Measurements from ENCODE around the gene MID1IP1. TPM values are rescaled to one million over a fixed set of nuclear protein-coding genes. Genes with fewer than 3 reads are reported as not detected.

The MID1IP1 gene, protein sequence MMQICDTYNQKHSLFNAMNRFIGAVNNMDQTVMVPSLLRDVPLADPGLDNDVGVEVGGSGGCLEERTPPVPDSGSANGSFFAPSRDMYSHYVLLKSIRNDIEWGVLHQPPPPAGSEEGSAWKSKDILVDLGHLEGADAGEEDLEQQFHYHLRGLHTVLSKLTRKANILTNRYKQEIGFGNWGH
- 33.6 and 54.9 TPM in 2 replicates for total RNA-seq (ENCODE audit: low replicate concordance)

DNA sequence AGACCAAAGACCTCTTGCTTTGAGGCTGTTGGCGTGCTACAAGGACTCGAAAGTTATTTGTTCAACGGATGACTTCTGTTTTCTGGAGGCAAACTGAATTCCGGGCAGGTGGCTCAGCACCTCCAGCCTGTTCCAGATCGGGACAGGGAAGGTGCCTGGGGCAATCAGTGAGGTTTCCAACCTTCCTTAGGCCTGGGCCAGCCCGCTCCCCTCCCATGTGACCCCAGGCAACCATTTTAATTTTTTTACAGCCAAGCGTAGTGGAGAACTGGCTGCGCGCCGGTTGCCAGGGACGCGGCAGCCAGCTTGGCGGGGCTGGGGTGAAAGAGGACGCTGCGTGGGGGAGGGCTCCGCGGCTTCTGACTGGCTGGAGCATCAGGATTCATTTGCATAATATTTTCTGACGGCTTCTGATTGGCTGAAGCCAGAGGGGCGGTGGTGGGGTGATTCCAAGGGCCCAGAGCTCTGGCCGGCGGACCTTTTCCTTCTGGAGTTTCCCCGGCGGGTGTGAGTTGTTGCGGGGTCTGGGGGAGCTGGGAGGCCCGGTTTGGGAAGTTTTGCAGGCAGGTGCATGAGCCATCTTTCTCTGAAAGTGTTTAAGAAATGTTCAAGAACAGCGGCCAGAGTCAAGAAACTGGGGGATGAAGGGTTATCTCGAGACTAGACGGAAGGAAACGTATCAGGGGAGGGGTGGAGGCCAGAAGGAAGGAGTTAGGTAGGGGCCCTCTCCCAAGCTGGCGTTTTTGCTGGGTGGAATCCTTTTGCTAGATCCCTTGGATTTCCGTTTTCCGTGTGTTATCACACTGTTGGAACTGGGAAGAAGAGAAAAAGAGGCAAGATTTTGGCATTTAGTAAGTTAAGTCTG lies at the start of gene MID1IP1:
Gene MID1IP1 (plus strand): TSS at position 479 of the 865 bp plus-strand sequence. CDS start 3,488 bp downstream, outside the sequence.
- DNase-seq (ENCODE audit: low read depth): peak; percentile 91
- TF ChIP-seq, protein P1, sequence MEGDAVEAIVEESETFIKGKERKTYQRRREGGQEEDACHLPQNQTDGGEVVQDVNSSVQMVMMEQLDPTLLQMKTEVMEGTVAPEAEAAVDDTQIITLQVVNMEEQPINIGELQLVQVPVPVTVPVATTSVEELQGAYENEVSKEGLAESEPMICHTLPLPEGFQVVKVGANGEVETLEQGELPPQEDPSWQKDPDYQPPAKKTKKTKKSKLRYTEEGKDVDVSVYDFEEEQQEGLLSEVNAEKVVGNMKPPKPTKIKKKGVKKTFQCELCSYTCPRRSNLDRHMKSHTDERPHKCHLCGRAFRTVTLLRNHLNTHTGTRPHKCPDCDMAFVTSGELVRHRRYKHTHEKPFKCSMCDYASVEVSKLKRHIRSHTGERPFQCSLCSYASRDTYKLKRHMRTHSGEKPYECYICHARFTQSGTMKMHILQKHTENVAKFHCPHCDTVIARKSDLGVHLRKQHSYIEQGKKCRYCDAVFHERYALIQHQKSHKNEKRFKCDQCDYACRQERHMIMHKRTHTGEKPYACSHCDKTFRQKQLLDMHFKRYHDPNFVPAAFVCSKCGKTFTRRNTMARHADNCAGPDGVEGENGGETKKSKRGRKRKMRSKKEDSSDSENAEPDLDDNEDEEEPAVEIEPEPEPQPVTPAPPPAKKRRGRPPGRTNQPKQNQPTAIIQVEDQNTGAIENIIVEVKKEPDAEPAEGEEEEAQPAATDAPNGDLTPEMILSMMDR (IDR thresholded peaks at IDR 0.05; ENCODE audit: insufficient read depth, low read length): no peak
- H3K4me3 ChIP-seq (ENCODE audit: low read depth, low read length): peak within 1 kb of the TSS; percentile 70

DNA sequence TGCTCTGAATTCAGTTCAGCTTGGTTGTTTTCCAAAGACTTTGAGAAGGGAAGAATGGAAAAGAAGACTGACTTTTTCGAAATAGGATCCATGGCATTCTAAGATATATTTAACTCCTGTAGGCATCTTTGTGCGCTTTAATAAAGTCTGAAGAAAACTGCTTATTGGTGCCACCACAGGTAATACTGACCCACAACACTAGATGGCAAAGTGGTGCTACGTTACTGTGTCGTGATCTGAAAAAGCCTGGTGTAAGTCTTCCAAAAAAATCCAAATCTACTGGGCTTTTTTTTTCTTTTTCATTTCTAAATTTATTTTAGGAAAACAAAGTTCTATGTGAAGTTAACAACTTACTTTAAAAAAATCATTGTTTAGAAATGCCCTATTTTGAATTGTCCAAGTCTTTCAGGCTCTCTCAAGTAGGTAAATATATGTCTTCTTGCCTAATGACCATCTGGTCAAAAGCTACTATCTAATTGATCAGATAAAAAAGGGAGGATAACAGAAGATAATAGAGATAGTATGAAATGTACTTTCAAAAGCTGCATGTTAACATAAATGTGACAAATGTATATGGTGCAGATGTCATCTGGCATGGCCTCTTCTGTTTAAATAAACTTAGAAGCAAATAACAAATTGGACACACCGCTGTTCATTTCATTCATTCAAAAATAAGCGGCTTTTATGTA lies 47.0 kb upstream of the MID1IP1 start:
- H3K4me3 ChIP-seq (ENCODE audit: low read depth, low read length): no peak overlapping the region
- DNase-seq (ENCODE audit: low read depth): peak; percentile 75
- TF ChIP-seq, protein P1 (IDR thresholded peaks at IDR 0.05; ENCODE audit: insufficient read depth, low read length): peak; percentile 74

DNA sequence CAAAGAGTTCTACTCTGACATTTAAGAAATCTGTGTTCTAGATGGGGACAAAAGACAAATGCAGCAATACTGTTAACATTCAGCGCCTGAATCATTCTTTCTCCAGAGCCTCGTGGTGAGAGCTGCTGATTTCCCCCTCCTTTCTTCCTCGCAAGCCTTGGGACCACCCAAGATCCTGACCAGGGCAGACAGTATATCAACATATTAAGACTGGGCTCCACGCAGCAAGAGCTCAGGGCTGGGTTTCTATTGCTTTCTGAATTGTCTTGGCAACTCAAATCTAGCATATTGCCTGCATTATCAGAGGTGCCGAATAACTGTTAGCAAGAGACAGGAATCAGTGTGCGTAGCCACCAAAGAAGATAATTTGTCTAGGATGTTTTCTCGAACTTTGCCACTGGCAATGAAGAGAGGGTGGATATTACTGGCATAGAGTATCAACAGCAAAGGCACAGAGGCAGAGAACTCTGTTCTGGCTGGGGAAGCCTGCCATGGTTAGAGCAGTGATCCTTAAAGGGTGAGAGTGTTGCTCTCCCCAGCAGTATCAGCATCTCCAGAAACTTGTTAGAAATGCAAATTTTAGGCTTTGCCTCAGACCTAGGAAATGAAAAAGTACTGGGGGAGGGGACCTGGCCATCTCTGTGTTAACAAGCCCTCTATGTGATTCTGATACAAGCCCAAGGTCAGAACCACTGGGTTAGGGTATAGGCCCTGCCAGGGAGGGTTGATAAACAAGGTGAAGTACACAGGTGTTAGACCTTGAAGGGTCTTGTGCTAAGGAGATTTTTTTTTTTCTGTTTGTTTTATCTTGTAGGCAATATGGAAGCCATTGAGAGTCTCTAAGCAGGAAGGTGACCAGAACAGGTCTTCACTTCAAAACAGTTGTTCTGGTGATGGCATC lies 46.2 kb upstream of the MID1IP1 start:
- TF ChIP-seq, protein P1 (IDR thresholded peaks at IDR 0.05; ENCODE audit: insufficient read depth, low read length): no peak
- H3K4me3 ChIP-seq (ENCODE audit: low read depth, low read length): no peak overlapping the region
- no peak for DNase-seq (ENCODE audit: low read depth)

DNA sequence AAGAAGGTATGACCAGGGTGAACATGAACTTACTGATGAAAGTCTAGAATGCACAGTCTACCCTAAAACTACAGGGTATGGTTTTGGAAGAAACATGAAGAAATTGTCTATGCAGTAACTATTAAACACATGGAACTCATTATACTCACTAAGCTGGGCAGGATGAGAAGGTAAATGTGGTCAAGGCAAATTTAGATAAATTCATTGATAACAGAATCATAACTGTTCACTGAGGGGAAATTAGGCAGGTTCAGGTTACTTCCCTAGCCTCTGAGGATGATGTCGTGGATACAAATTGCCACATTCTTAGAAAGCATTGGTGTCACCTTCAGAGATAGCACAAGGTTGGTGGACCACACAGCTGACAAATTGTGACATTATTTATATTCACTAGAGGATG lies 40.4 kb upstream of the MID1IP1 start:
- H3K4me3 ChIP-seq (ENCODE audit: low read depth, low read length): no peak overlapping the region
- DNase-seq (ENCODE audit: low read depth): no peak
- TF ChIP-seq, protein P1 (IDR thresholded peaks at IDR 0.05; ENCODE audit: insufficient read depth, low read length): no peak

DNA sequence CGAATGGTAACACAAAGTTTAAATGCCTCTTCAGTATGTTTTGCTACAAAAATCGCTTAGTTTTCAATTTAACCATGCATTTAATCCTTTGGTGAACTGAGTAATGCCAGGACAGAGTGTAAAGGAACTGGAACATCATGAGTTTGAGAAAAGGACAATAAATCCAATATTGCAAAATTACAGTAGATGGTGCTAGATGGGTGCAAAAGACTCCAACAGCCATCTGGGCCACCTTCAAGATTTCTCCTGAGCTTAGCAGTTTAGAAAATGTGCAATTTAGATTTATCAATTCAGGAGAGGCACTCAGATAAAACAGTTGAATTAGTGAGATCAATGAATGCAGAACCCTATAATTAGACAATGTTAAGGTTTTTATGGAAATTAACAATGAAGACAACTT lies 33.2 kb upstream of the MID1IP1 start:
- TF ChIP-seq, protein P1 (IDR thresholded peaks at IDR 0.05; ENCODE audit: insufficient read depth, low read length): peak; percentile 44
- H3K4me3 ChIP-seq (ENCODE audit: low read depth, low read length): no peak overlapping the region
- peak; percentile 64 for DNase-seq (ENCODE audit: low read depth)

DNA sequence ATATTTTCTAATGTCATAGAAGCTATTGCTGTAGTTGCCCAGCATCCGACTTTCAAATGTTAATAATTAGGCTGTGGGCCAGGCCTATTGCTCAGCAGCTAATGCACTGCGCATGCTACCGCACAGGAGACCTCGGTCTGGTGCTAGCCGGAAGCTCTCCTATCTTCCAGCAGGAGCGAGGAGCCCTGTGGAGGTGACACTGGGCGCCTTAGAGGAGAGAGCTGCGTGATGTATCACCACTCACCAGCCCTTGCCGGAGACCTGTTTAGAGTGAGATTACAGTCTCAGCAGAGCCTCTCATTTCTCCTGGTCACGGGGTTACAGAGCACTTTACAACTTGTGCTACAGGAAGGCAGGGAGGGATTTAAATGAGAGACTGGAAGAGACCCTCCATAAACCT lies 31.1 kb upstream of the MID1IP1 start:
- no peak for DNase-seq (ENCODE audit: low read depth)
- H3K4me3 ChIP-seq (ENCODE audit: low read depth, low read length): no peak overlapping the region
- TF ChIP-seq, protein P1 (IDR thresholded peaks at IDR 0.05; ENCODE audit: insufficient read depth, low read length): no peak
